ENCODE data around the gene NOTUM.

Gene NOTUM

GRCh38 chr17:81924557-81925532 is 36.1 kb downstream of the NOTUM start:
- no peak overlapping the region for H3K4me3 ChIP-seq (ENCODE audit: control insufficient read depth, low read depth, low read length)
- TF ChIP-seq CTCF (IDR thresholded peaks at IDR 0.05; ENCODE audit: control insufficient read depth, insufficient read depth, low read depth, low read length, missing control alignments): no peak
- DNase-seq (ENCODE audit: low read depth): no peak

GRCh38 chr17:81923302-81924260 is 37.4 kb downstream of the NOTUM start:
- DNase-seq (ENCODE audit: low read depth): peak; percentile 31
- no peak for TF ChIP-seq CTCF (IDR thresholded peaks at IDR 0.05; ENCODE audit: control insufficient read depth, insufficient read depth, low read depth, low read length, missing control alignments)
- peak overlapping the region; percentile 30 for H3K4me3 ChIP-seq (ENCODE audit: control insufficient read depth, low read depth, low read length)

GRCh38 chr17:81922566-81923301 is 38.3 kb downstream of the NOTUM start:
- peak overlapping the region; percentile 30 for H3K4me3 ChIP-seq (ENCODE audit: control insufficient read depth, low read depth, low read length)
- no peak for DNase-seq (ENCODE audit: low read depth)
- TF ChIP-seq CTCF (IDR thresholded peaks at IDR 0.05; ENCODE audit: control insufficient read depth, insufficient read depth, low read depth, low read length, missing control alignments): no peak

- DNase-seq (ENCODE audit: low read depth): no peak
- TF ChIP-seq CTCF (IDR thresholded peaks at IDR 0.05; ENCODE audit: control insufficient read depth, insufficient read depth, low read depth, low read length, missing control alignments): no peak
- H3K4me3 ChIP-seq (ENCODE audit: control insufficient read depth, low read depth, low read length): no peak overlapping the region
Measured at GRCh38 chr17:81921996-81922565, 38.9 kb downstream of the NOTUM start.

- no peak for DNase-seq (ENCODE audit: low read depth)
- H3K4me3 ChIP-seq (ENCODE audit: control insufficient read depth, low read depth, low read length): no peak overlapping the region
- no peak for TF ChIP-seq CTCF (IDR thresholded peaks at IDR 0.05; ENCODE audit: control insufficient read depth, insufficient read depth, low read depth, low read length, missing control alignments)
Measured at GRCh38 chr17:81921537-81921862, 39.5 kb downstream of the NOTUM start.
